Lower leg skin (tissue), 4 donors: Measurements from ENCODE around the gene RIC3. TPM values are rescaled to one million over a fixed set of nuclear protein-coding genes. Genes with fewer than 3 reads are reported as not detected.

ENCODE experiments used
- DNase-seq, 2 donors: peaks; one replicate each; pipeline ENCODE4 v3.0.0-alpha.2; 2019; ENCODE audit warnings: low spot score in 2 of 2
- H3K4me3 ChIP-seq: fragments of 200-600 bp; sonication (generic); 2 replicates; pipeline ENCODE4 v1.5.1; 2017; ENCODE audit warnings: mild to moderate bottlenecking, low read depth; ENCODE audit not compliant: poor library complexity, severe bottlenecking
- POLR2A ChIP-seq, 2 donors: fragments of 450-650 bp; IDR thresholded peaks; one replicate each; pipeline ENCODE4 v1.6.1; 2016 to 2017; ENCODE audit warnings: antibody characterized with exemption in 2 of 2, mild to moderate bottlenecking in 1 of 2, moderate library complexity in 1 of 2
- WGBS, 2 donors: methylation state at CpG; one replicate each; pipeline ENCODE4 v1.1.5; 2018; 5-methylcytosine and 5-hydroxymethylcytosine counted together
- intact Hi-C: fragments of 100-400 bp; cut with DNase I; formaldehyde crosslinking; loops from one replicate; pipeline ENCODE4 v1.15.0; 2023; ENCODE audit warnings: low total_unique reads
- total RNA-seq, 4 donors: library from RNA; depleted of rRNA; stranded (reverse); fragments of >200 nt; gene quantifications; one replicate each; pipeline ENCODE4 v1.1.0, GENCODE V29; 2016
- TF ChIP-seq, protein P1 (sequence below), 3 donors: fragments of 450-650 bp; IDR thresholded peaks; one replicate each; pipeline ENCODE4 v1.5.1; 2016; ENCODE audit warnings: antibody characterized with exemption in 3 of 3, mild to moderate bottlenecking in 3 of 3, moderate library complexity in 2 of 3

Gene RIC3
- total RNA-seq, 4 donors from 2014 or later, result 13.7 to 39.3 (median 18.3) TPM

DNA sequence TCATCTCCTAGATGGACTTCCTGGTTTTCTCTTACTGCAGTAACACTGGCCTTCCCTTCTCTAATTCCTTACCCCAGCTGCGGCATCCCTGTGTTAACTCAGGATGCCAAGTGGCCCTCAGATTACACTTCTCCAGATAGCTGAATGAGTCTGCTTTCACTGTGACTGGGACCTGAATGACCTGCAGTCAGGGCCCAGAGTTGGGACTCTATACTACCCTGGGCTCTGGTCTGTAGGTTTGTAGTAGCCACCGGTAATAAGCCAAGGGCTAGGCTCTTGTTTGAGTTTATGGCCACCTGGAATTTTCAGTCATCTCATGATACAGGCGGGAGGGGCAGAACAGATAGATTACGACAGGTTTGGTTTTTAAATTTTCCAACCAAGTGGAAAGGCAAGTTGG lies 63.7 kb downstream of the RIC3 start:
- intact Hi-C loops, result no loop called here
- 83 to 90% methylated on average over 4 of the region's 4 CpGs for WGBS, 2 donors
- H3K4me3 ChIP-seq, result no peak overlapping the region
- no peak for TF ChIP-seq POLR2A (IDR thresholded peaks at IDR 0.05)
- TF ChIP-seq, protein P1, sequence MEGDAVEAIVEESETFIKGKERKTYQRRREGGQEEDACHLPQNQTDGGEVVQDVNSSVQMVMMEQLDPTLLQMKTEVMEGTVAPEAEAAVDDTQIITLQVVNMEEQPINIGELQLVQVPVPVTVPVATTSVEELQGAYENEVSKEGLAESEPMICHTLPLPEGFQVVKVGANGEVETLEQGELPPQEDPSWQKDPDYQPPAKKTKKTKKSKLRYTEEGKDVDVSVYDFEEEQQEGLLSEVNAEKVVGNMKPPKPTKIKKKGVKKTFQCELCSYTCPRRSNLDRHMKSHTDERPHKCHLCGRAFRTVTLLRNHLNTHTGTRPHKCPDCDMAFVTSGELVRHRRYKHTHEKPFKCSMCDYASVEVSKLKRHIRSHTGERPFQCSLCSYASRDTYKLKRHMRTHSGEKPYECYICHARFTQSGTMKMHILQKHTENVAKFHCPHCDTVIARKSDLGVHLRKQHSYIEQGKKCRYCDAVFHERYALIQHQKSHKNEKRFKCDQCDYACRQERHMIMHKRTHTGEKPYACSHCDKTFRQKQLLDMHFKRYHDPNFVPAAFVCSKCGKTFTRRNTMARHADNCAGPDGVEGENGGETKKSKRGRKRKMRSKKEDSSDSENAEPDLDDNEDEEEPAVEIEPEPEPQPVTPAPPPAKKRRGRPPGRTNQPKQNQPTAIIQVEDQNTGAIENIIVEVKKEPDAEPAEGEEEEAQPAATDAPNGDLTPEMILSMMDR (IDR thresholded peaks at IDR 0.05), result no peak
- no peak for DNase-seq

DNA sequence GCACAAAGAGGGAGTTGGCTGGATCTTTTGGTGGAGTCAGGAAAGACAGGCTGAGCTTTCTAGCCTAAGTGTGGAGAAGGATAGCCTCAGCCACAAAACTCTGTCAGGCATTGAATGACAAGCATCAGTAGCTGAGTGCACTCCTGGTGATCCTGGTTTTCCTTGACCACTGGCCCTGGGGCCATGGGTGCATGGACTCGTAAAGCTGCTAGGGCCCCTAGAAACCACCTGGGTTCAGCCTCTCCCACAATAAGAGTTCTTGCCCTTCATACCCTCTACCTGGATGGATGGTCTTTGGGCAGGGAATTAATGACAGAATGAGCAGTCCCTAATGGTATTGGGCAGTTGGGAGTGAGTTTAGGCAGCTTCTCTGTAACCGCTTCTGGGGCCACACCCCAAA lies 64.9 kb downstream of the RIC3 start:
- intact Hi-C loops, result no loop called here
- no peak for TF ChIP-seq POLR2A (IDR thresholded peaks at IDR 0.05)
- TF ChIP-seq, protein P1 (IDR thresholded peaks at IDR 0.05), result no peak
- H3K4me3 ChIP-seq, result no peak overlapping the region
- WGBS, 2 donors, result 90 to 100% methylated on average over 2 of the region's 2 CpGs
- no peak for DNase-seq

DNA sequence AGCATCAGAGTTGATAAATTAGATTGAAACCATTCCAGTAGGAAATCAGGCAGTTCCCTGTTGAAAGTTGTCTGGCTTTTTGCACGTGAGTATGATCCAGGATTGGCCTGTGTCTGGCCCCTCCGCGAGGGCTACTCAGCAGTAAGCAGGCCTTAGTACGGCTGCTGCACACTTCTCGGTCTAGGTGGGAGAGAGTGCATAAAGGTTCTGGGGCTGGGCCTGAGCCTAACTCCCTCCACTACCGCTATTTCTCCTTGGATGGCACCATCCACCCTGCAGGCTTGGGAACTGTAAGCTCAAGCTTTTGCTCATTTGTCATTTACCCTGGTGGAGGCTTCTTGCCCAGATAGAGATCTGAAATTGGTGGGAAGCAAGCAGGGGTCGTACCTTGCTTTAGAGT lies 65.9 kb downstream of the RIC3 start:
- no peak for DNase-seq
- no peak for TF ChIP-seq POLR2A (IDR thresholded peaks at IDR 0.05)
- TF ChIP-seq, protein P1 (IDR thresholded peaks at IDR 0.05), result no peak
- intact Hi-C loops, result no loop called here
- WGBS, 2 donors, result 86 to 87% methylated on average over 7 of the region's 7 CpGs
- H3K4me3 ChIP-seq, result no peak overlapping the region

DNA sequence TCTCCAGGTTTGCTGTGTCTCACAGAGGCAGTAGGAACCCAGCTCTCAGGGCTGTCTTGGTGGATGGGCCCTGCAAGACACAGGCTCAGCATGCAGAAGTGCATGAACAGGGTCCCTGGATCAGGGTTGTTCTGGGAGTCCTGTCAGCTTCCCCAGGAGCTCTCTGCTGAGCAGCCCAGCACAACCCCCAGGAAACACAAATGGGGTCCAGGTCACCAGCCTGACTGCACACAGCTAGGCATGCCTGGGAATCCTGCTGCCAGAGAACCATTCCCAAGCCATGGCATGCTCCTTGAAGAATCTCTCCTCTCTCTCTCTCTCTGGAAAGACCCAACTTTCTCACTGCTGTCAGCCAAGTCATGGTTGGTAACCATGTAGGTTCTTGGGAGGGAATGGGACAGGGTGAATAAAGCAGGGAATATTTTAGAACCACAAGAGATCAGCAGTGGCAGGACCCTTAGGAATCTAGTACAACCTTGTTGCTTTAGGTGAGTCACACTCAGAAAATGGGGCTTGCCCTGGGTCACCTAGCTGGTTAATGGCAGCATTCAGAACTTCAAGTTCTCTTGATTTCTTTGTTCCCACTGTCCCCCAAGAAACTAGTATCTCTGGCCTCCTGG lies 66.4 kb downstream of the RIC3 start:
- no peak overlapping the region for H3K4me3 ChIP-seq
- no peak for DNase-seq
- intact Hi-C loops, result no loop called here
- TF ChIP-seq, protein P1 (IDR thresholded peaks at IDR 0.05), result no peak
- TF ChIP-seq POLR2A (IDR thresholded peaks at IDR 0.05), result no peak

DNA sequence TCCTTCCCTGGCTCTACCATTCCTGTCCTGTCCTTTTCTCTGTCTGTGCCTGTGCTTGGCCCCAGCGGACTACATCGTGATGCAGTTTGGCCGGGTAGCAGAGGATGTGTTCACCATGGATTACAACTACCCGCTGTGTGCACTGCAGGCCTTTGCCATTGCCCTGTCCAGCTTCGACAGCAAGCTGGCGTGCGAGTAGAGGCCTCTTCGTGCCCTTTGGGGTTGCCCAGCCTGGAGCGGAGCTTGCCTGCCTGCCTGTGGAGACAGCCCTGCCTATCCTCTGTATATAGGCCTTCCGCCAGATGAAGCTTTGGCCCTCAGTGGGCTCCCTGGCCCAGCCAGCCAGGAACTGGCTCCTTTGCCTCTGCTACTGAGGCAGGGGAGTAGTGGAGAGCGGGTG lies 67.4 kb downstream of the RIC3 start:
- peak in 1 of 2 donors; percentile 8 for DNase-seq
- 92 to 94% methylated on average over 11 of the region's 11 CpGs for WGBS, 2 donors
- no peak overlapping the region for H3K4me3 ChIP-seq
- TF ChIP-seq, protein P1 (IDR thresholded peaks at IDR 0.05), result no peak
- intact Hi-C loops, result no loop called here

DNA sequence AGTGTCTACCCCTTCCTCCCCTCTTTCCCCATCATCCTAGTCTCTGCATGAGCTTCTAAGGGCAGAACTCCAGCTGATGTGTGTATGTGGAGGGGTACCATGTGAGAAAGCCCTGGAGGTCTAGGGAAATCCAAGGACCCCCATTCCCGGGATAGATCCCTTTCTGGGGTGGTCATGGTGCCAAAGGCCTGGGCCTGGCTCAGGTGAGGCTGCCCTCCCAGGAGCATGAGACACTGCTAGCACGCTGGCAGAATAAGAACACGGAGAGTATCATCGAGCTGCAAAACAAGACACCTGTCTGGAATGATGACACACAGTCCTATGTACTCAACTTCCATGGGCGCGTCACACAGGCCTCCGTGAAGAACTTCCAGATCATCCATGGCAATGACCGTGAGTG lies 68.2 kb downstream of the RIC3 start:
- 84 to 86% methylated on average over 8 of the region's 8 CpGs for WGBS, 2 donors
- TF ChIP-seq, protein P1 (IDR thresholded peaks at IDR 0.05), result no peak
- no peak for TF ChIP-seq POLR2A (IDR thresholded peaks at IDR 0.05)
- no peak overlapping the region for H3K4me3 ChIP-seq
- peak in 1 of 2 donors; percentile 4 for DNase-seq
- intact Hi-C loops, result no loop called here
